ENCODE results near the gene CLEC16A. TPM values are rescaled to one million over a fixed set of nuclear protein-coding genes. Genes with fewer than 3 reads are reported as not detected.

Gene CLEC16A
- total and polyA plus RNA-seq, 9 of the 15 experiments (the other 6 are each of a cell fraction or from before 2014, with no cell fraction given): 1.00 to 22.3 (median 10.0) TPM

DNA sequence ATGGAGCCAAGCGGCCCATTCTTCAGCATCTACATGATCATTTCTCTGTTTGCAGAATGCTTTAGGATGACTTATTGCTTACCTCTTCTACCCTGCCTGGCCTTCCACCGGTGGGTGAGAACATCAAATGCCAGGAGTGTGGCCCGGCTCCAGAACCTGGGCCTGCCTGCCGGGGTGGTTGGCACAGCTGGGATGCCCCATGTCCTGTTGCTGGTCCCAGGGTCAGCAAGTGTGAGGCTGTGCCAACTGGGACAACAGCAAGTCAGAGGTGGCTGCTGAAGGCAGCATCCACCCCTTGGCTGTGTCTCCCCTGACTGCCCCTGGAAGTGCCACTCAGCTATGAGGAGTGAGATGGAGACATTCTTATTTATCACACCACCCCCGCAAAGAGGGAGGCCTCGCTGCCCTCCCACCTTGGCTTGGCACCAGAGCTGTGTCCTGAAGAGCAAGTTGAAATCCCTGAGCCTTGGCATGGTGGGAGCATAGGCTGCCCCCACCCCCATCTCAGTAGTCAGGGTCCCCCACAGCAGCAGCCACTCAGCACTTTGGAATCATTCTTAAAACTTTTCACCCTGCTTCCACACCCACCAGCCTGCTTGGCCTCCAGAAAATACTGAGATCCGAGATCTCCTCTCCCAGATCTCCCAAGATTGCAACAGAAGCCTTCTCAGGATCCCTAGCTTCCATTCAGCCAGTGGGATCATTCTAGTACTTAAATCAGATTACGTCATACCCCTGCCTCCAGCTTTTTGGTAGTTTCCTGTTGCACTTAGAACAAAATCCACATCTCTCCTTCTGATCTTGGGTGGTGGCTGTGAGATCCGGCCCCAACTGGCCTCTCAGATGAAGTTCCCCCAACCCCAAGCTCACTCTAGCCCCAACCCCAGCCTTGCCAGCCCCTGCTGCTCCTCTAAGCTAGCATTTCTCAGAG, 184.1 kb downstream of the CLEC16A start (continued):
- TF ChIP-seq TSHZ1 (CRISPR knock-in tag; IDR thresholded peaks at IDR 0.05) (peak; percentile 17; the same call in 1 of the 2 replicates), ADNP (tag; IDR thresholded peaks at IDR 0.05) (no peak), ZBED1 (IDR thresholded peaks at IDR 0.05) (no peak), MTA1 (IDR thresholded peaks at IDR 0.05; ENCODE audit: borderline replicate concordance) (peak; percentile 48; the same call in 1 of the 2 replicates), HDGF (IDR thresholded peaks at IDR 0.05) (no peak), SAP30 (IDR thresholded peaks at IDR 0.05; ENCODE audit: borderline replicate concordance, insufficient read depth, low read depth, low read length, poor library complexity, severe bottlenecking) (no peak), TEAD2 (tag; IDR thresholded peaks at IDR 0.05) (no peak), SRF (CRISPR knock-in tag; IDR thresholded peaks at IDR 0.05) (no peak), ATF3 (IDR thresholded peaks at IDR 0.05) (peak; percentile 99), ATF3 (CRISPR knock-in tag; conservative IDR thresholded peaks at IDR 0.05) (no peak), RHOXF2B (CRISPR knock-in tag; conservative IDR thresholded peaks at IDR 0.05) (no peak), MTF1 (CRISPR knock-in tag; IDR thresholded peaks at IDR 0.05; ENCODE audit: borderline replicate concordance) (no peak), BCOR (IDR thresholded peaks at IDR 0.05) (no peak)
- TF ChIP-seq, protein P1, sequence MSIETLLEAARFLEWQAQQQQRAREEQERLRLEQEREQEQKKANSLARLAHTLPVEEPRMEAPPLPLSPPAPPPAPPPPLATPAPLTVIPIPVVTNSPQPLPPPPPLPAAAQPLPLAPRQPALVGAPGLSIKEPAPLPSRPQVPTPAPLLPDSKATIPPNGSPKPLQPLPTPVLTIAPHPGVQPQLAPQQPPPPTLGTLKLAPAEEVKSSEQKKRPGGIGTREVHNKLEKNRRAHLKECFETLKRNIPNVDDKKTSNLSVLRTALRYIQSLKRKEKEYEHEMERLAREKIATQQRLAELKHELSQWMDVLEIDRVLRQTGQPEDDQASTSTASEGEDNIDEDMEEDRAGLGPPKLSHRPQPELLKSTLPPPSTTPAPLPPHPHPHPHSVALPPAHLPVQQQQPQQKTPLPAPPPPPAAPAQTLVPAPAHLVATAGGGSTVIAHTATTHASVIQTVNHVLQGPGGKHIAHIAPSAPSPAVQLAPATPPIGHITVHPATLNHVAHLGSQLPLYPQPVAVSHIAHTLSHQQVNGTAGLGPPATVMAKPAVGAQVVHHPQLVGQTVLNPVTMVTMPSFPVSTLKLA (conservative IDR thresholded peaks at IDR 0.05): 0 out of 4 replicates have a peak, but pooled peaks of 1 of the 2 experiments have one; percentile 34
- TF ChIP-seq, protein P2, sequence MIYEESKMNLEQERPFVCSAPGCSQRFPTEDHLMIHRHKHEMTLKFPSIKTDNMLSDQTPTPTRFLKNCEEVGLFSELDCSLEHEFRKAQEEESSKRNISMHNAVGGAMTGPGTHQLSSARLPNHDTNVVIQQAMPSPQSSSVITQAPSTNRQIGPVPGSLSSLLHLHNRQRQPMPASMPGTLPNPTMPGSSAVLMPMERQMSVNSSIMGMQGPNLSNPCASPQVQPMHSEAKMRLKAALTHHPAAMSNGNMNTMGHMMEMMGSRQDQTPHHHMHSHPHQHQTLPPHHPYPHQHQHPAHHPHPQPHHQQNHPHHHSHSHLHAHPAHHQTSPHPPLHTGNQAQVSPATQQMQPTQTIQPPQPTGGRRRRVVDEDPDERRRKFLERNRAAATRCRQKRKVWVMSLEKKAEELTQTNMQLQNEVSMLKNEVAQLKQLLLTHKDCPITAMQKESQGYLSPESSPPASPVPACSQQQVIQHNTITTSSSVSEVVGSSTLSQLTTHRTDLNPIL (CRISPR knock-in tag; IDR thresholded peaks at IDR 0.05): no peak
- TF ChIP-seq, protein P3, sequence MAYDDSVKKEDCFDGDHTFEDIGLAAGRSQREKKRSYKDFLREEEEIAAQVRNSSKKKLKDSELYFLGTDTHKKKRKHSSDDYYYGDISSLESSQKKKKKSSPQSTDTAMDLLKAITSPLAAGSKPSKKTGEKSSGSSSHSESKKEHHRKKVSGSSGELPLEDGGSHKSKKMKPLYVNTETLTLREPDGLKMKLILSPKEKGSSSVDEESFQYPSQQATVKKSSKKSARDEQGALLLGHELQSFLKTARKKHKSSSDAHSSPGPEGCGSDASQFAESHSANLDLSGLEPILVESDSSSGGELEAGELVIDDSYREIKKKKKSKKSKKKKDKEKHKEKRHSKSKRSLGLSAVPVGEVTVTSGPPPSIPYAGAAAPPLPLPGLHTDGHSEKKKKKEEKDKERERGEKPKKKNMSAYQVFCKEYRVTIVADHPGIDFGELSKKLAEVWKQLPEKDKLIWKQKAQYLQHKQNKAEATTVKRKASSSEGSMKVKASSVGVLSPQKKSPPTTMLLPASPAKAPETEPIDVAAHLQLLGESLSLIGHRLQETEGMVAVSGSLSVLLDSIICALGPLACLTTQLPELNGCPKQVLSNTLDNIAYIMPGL (CRISPR knock-in tag; IDR thresholded peaks at IDR 0.05): no peak

Data from K562 (cell line).